ENCODE results near the gene MED29.

MED29 gene

GRCh38 chr19:39359026-39359425 is 32.2 kb upstream of the MED29 start:
- H3K4me3 ChIP-seq (ENCODE audit: low read depth, low read length), result no peak overlapping the region
- no peak for TF ChIP-seq CTCF (conservative IDR thresholded peaks at IDR 0.05; ENCODE audit: low read depth, low read length)
- no peak for DNase-seq (ENCODE audit: low read depth)

- no peak for TF ChIP-seq CTCF (conservative IDR thresholded peaks at IDR 0.05; ENCODE audit: low read depth, low read length)
- DNase-seq (ENCODE audit: low read depth), result peak; percentile 22
- no peak overlapping the region for H3K4me3 ChIP-seq (ENCODE audit: low read depth, low read length)
Measured at GRCh38 chr19:39360599-39360998, 30.6 kb upstream of the MED29 start.

GRCh38 chr19:39362682-39363657 is 28.2 kb upstream of the MED29 start:
- H3K4me3 ChIP-seq (ENCODE audit: low read depth, low read length), result no peak overlapping the region
- no peak for TF ChIP-seq CTCF (conservative IDR thresholded peaks at IDR 0.05; ENCODE audit: low read depth, low read length)
- DNase-seq (ENCODE audit: low read depth), result peak; percentile 89

GRCh38 chr19:39363901-39364457 is 27.2 kb upstream of the MED29 start:
- no peak for TF ChIP-seq CTCF (conservative IDR thresholded peaks at IDR 0.05; ENCODE audit: low read depth, low read length)
- H3K4me3 ChIP-seq (ENCODE audit: low read depth, low read length), result no peak overlapping the region
- peak; percentile 85 for DNase-seq (ENCODE audit: low read depth)

GRCh38 chr19:39365531-39365930 is 25.6 kb upstream of the MED29 start:
- DNase-seq (ENCODE audit: low read depth), result no peak
- TF ChIP-seq CTCF (conservative IDR thresholded peaks at IDR 0.05; ENCODE audit: low read depth, low read length), result no peak
- H3K4me3 ChIP-seq (ENCODE audit: low read depth, low read length), result no peak overlapping the region

- no peak for DNase-seq (ENCODE audit: low read depth)
- H3K4me3 ChIP-seq (ENCODE audit: low read depth, low read length), result no peak overlapping the region
- TF ChIP-seq CTCF (conservative IDR thresholded peaks at IDR 0.05; ENCODE audit: low read depth, low read length), result no peak
Measured at GRCh38 chr19:39369200-39369599, 22.0 kb upstream of the MED29 start.

Measured in choroid plexus epithelial cell (primary cell).